HG02610 (cell line): Measurements from ENCODE around the gene IQSEC1.

Experiments
- ATAC-seq: cut with Tn5 transposase; IDR thresholded peaks from one replicate; pipeline ENCODE4 v1.9.1; 2021; ENCODE audit warnings: mild to moderate bottlenecking, moderate library complexity; ENCODE audit not compliant: unreplicated experiment

Gene IQSEC1

GRCh38 chr3:12987602-12988001 lies 85.6 kb downstream of the IQSEC1 start:
- no peak for ATAC-seq

GRCh38 chr3:12986986-12987385 lies 86.2 kb downstream of the IQSEC1 start:
- no peak for ATAC-seq

DNA sequence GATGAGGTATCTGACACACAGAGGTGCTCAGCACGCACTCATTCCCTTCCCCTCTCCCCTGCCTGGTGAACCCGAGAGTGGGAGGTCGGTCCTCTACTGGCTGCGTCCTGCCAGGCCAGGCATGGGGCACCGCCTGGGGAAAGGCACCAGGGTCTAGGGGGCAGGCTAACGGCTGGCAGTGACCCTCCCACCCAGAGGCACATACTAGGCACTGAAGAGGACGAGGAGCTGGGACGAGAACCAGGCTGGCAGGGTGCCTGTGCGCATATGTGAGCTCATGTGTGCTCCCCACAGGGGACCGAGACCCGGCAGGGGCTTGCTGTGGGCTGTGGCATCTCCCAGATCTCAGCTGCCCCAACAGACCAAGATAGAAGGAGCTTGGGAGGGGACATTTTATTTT lies 86.7 kb downstream of the IQSEC1 start:
- no peak for ATAC-seq

DNA sequence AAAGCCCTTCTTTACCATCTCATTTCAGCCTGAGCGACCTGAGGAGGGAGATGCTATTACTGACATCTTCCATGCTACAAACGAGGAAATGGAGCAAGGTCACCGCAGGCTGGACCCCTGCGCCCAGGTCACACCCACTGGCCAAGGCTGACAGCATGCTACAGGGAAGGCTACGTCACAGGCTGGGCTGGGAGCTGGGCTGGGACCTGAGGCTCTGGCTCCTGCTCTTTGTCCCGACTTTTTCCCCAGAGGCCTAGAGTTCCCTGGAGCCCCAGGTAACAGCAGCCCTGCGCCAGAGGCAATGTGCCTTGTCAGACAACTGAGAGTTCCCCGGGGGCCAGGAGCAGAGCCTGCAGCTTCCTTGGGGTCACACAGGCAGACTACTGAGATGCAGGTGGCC lies 87.2 kb downstream of the IQSEC1 start:
- ATAC-seq = no peak

DNA sequence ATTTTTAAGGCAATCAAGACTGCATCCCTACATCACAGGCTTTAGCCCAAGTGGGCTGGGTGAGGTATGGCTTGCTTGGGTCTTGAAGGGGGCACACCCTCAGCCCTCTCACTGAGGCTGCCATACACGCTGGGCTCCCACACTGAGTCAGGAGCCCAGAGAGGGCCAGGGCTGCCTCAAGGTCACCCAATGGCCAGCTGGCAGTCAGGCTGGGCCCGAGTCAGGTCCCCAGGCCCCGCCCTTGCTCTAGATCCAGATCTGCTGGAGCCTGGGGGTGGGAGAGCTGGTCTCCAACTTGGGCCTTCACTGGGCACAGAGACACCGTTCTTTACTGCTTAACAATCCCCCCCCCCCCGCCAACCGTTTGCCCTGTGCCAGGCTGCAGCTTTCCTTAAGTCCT lies 88.1 kb downstream of the IQSEC1 start:
- no peak for ATAC-seq

GRCh38 chr3:12984023-12984823 lies 89.0 kb downstream of the IQSEC1 start:
- ATAC-seq = no peak

- peak; percentile 18 for ATAC-seq
Measured at GRCh38 chr3:12983319-12983718, 89.9 kb downstream of the IQSEC1 start.

DNA sequence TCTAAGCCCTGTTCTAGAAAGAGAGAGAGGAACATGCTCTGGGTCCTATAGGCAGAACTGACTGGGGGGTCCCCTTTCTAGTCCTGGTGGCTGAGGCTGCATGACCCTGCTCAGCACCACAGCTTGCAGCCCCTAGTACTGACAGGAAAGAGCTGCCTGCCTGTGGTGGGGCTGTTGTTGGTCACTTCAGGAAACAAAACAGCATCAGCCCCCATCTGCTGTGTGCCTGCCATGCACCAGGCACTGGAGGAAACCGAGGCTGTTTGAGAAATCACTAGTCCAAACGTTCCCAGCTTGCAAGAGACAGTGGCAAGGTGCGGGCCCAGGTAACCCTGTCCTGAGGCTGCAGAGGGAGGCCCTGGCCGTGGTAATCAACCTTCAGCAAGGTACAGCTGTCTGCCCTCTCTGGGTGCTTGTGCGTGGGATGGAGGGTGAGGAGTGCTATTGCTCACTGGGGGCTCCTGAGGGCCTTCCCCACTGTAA lies 90.6 kb downstream of the IQSEC1 start:
- peak; percentile 58 for ATAC-seq

GRCh38 chr3:12981306-12982275 lies 91.6 kb downstream of the IQSEC1 start:
- ATAC-seq = no peak

DNA sequence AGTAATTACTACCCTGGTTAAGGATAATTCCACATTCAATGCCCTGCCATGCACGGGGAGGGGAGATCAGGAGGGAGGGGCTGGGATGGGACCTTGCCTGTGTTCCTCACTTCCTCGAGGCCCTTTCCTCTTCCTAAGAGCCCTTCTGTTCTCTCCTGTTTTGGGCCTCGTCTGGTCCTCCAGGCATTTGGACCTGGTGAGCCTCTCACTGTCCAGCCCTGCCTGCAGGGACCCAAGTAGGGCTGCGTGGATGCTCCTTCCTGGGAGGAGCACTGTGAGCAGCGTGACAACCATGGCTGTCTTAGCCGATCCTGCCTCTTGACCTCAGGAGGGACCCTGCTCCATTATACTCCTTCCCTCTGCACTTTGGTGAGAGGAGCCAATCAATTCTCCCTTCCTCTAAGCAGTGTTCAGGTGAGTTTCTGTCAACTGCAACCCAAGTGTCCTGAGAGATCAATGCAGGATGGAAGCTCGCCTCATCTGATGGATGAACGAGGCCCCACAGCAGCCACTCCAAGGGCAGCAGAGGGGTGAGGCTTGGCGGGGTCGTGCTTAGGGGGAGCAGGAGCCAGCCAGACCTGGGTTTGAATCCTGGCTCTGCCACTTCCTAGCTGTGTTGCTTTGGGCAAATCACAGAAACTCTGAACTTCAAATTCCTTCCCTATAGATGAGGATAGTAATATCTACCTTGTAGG lies 92.5 kb downstream of the IQSEC1 start:
- ATAC-seq = no peak

- ATAC-seq = no peak
Measured at GRCh38 chr3:12979947-12980487, 93.2 kb downstream of the IQSEC1 start.

GRCh38 chr3:12979151-12979946 lies 93.9 kb downstream of the IQSEC1 start:
- no peak for ATAC-seq

GRCh38 chr3:12978682-12979081 lies 94.5 kb downstream of the IQSEC1 start:
- ATAC-seq = no peak

GRCh38 chr3:12977117-12977808 lies 96.0 kb downstream of the IQSEC1 start:
- no peak for ATAC-seq

GRCh38 chr3:12975748-12976522 lies 97.3 kb downstream of the IQSEC1 start:
- no peak for ATAC-seq

GRCh38 chr3:12974819-12975218 lies 98.4 kb downstream of the IQSEC1 start:
- no peak for ATAC-seq

DNA sequence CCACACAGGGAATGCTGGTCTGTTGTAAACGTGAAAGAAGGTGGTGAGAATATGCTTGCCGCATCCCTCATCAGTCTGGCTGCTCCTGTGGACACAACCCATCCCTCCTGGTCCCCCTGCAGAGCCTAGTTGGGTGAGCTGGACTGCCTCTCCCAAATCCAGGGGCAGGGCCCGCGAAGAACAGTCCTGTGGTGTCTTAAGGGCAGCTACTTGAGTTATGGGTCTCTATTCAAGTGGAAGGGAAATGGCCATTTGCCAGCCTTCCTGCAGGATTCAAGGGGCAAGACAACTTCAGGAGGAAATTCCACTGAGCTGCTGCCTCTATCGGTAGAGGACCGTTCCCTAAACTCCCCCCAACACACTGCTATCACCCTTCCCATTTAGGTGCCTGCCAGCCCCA lies 98.9 kb downstream of the IQSEC1 start:
- no peak for ATAC-seq

DNA sequence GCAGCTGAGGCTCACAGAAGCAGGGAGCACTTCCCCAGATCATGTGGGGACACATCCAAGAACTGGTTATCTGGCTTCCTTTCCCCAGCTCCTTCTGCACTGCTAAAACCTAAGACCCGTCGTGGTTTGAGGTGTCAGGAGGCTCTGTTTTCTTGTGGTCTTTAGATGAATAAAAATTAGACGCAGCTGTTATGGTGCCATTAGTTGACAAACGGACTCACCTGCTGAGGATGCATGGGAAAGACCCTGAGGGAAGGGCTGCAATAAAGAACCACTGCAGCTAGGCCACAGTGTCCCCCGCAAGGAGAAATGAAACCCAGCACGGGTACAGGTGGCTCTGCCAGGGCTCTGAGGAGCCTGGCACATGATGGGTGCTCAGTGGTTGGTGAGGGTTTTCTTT lies 99.4 kb downstream of the IQSEC1 start:
- ATAC-seq = peak; percentile 68
